Panc1 (cell line): ENCODE results near the gene DNAJB13. TPM values are rescaled to one million over a fixed set of nuclear protein-coding genes. Genes with fewer than 3 reads are reported as not detected.

Source experiments
- ATAC-seq: fragments of 200-7000 bp; cut with Tn5 transposase; 2 replicates; pipeline ENCODE4 v1.9.1; 2020; ENCODE audit warnings: mild to moderate bottlenecking, moderate library complexity
- BruUV-seq: library from RNA; stranded (reverse); fragments of 400-500 nt; replicated peaks from 2 replicates; lab custom pipeline; 2021; lab: Mats Ljungman, UMichigan
- CTCF ChIA-PET: fragments of 300-600 bp; sonication (Branson Sonifier 250); formaldehyde crosslinking; loops from one replicate; lab custom pipeline; 2022; ENCODE audit warnings: antibody characterized with exemption; lab: Charles Lee
- POLR2A ChIA-PET: fragments of 300-600 bp; sonication (Branson Sonifier 250); formaldehyde crosslinking; loops from one replicate; lab custom pipeline; 2022; ENCODE audit warnings: antibody characterized with exemption; lab: Charles Lee
- DNase-seq: peaks from one replicate; pipeline ENCODE4 v3.0.0-alpha.2; 2010; ENCODE audit warnings: low read depth, low spot score
- H3K27ac ChIP-seq: 2 replicates; pipeline ENCODE4 v1.5.1; 2011; ENCODE audit warnings: mild to moderate bottlenecking, low read length, inconsistent platforms
- H3K27me3 ChIP-seq: fragments of 200-500 bp; sonication (Bioruptor generic); 2 replicates; pipeline ENCODE4 v1.6.0; 2014; ENCODE audit warnings: low read length, inconsistent platforms; ENCODE audit not compliant: control insufficient read depth, insufficient read depth
- H3K36me3 ChIP-seq: fragments of 200-500 bp; sonication (Bioruptor generic); 2 replicates; pipeline ENCODE4 v1.5.1; 2014; ENCODE audit warnings: inconsistent platforms, mild to moderate bottlenecking, low read length, moderate library complexity; ENCODE audit not compliant: control insufficient read depth, insufficient read depth
- H3K4me1 ChIP-seq: 2 replicates; pipeline ENCODE4 v1.5.1; 2011; ENCODE audit warnings: inconsistent platforms, mild to moderate bottlenecking, low read length, moderate library complexity; ENCODE audit not compliant: control insufficient read depth, insufficient read depth
- H3K4me3 ChIP-seq, 2 experiments: 2 replicates each; pipeline ENCODE4 v1.5.1; 2011 to 2012; ENCODE audit warnings: low read depth in 2 of 2, low read length in 2 of 2, mild to moderate bottlenecking in 2 of 2, inconsistent platforms in 1 of 2, moderate library complexity in 1 of 2
- H3K9me3 ChIP-seq: fragments of 200-500 bp; sonication (Bioruptor generic); 2 replicates; pipeline ENCODE4 v1.5.1; 2014; ENCODE audit warnings: low read depth, mild to moderate bottlenecking, inconsistent platforms, low read length, moderate library complexity; ENCODE audit not compliant: control insufficient read depth, insufficient read depth
- POLR2AphosphoS5 ChIP-seq: IDR thresholded peaks from 2 replicates; pipeline ENCODE4 v1.6.1; 2012; ENCODE audit warnings: mild to moderate bottlenecking, low read depth, low read length, moderate library complexity
- SIN3A ChIP-seq: IDR thresholded peaks from 2 replicates; pipeline ENCODE4 v1.6.1; 2012; ENCODE audit warnings: low read depth, mild to moderate bottlenecking, low read length, moderate library complexity, borderline replicate concordance; ENCODE audit not compliant: insufficient read depth
- TCF7L2 ChIP-seq: IDR thresholded peaks from 2 replicates; pipeline ENCODE4 v1.6.1; 2011; ENCODE audit warnings: mild to moderate bottlenecking, low read depth, low read length, inconsistent platforms
- in situ Hi-C: cut with HindIII; loops from 2 replicates; pipeline ENCODE4 v1.10.0; 2016; ENCODE audit warnings: low sequenced_read_pairs, low pct_unique_long_range_greater_than_20kb
- intact Hi-C: fragments of 100-400 bp; cut with micrococcal nuclease; formaldehyde crosslinking; loops from one replicate; pipeline ENCODE4 v1.10.0; 2022; ENCODE audit not compliant: unreplicated experiment
- total RNA-seq: library from RNA; stranded (reverse); gene quantifications from one replicate; pipeline ENCODE4 v1.2.1, GENCODE V29; 2021; ENCODE audit not compliant: unreplicated experiment
- TF ChIP-seq, protein P1 (sequence below), 2 experiments: IDR thresholded peaks; 2 replicates each; pipeline ENCODE4 v1.6.1; 2011 to 2012; ENCODE audit warnings: low read depth in 2 of 2, control low read depth in 1 of 2, low read length in 1 of 2, mild to moderate bottlenecking in 1 of 2, moderate library complexity in 1 of 2; ENCODE audit not compliant: insufficient read depth in 1 of 2
- TF ChIP-seq, protein P2 (sequence below): fragments of 450-650 bp; IDR thresholded peaks from 2 replicates; pipeline ENCODE4 v1.5.1; 2017; ENCODE audit warnings: mild to moderate bottlenecking

Gene DNAJB13
- total RNA-seq, 1 experiment from 2014 or later = not detected

DNA sequence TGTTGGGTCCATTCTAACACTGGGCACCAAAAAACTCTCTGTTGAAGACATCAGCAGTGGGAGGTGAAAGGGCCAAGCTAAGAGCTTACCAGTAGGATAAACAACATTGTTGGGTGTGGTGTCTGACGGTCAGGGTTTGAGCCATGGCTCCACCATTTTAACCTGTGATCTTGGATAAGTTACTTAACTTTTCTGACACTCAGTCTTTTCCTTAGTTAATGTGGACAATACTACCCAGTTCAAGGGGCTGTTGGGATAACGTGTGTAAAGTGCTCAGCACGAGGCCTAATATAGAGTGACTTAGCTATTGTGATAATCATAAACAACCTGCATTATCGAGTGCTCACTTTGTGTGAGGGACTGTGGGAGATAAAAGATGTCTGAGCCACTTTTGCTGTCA lies 52.0 kb downstream of the DNAJB13 start:
- intact Hi-C loops = no loop called here
- POLR2A ChIA-PET = no interaction called here
- no TSS peak for BruUV-seq
- Histone ChIP-seq H3K4me3 (no peak overlapping the region), H3K27ac (no peak overlapping the region), H3K4me1 (no peaks in the 10 kb centered on the region), H3K27me3 (no peaks in the 10 kb centered on the region), H3K9me3 (no peaks in the 10 kb centered on the region), H3K36me3 (no peaks in the 10 kb centered on the region)
- no peak for TF ChIP-seq TCF7L2
- DNase-seq (no peak), ATAC-seq (no peak)
- CTCF ChIA-PET = no interaction called here
- in situ Hi-C loops = no loop called here

DNA sequence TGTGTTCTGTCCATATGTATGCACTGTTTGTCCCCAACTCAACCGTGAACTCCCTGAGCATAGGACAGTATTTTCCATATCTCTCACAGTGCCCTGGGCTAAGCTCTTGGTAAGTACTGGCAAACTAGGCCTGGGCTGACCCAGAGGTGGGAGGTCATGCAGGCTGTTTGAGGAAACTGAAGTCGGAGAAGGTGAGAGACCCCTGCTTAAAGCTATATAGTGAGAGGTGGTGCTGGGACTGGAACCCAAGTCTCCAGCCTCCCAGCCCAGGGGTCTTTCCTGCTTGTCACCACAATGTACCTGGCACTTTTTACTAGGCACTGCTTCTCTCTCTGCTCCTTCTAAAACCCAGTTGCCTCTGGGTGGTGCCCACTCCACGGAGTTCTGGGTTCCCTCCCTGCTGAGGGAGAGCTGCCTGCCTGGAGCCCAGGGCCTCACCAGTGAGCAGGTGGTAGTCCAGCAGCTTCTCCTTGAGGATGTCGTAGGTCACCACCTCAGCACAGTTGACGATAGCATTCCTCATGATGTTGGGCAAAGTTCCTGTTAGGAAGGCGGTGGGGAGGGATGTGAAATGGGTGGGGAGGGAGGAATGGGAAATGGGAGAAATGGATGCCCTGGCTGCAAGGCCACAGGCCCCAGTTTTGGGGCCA lies 53.3 kb downstream of the DNAJB13 start:
- in situ Hi-C loops = no loop called here
- no TSS peak for BruUV-seq
- POLR2A ChIA-PET = no interaction called here

More for the DNA sequence above, 53.3 kb downstream of the DNAJB13 start:
- DNase-seq (no peak), ATAC-seq (no peak)
- Histone ChIP-seq H3K4me3 (no peak overlapping the region), H3K27ac (no peak overlapping the region), H3K4me1 (no peaks in the 10 kb centered on the region), H3K36me3 (no peaks in the 10 kb centered on the region), H3K27me3 (no peaks in the 10 kb centered on the region), H3K9me3 (no peaks in the 10 kb centered on the region)
- CTCF ChIA-PET = no interaction called here
- intact Hi-C loops = no loop called here
- no peak for TF ChIP-seq SIN3A
- TF ChIP-seq TCF7L2 = no peak
- TF ChIP-seq, protein P1, sequence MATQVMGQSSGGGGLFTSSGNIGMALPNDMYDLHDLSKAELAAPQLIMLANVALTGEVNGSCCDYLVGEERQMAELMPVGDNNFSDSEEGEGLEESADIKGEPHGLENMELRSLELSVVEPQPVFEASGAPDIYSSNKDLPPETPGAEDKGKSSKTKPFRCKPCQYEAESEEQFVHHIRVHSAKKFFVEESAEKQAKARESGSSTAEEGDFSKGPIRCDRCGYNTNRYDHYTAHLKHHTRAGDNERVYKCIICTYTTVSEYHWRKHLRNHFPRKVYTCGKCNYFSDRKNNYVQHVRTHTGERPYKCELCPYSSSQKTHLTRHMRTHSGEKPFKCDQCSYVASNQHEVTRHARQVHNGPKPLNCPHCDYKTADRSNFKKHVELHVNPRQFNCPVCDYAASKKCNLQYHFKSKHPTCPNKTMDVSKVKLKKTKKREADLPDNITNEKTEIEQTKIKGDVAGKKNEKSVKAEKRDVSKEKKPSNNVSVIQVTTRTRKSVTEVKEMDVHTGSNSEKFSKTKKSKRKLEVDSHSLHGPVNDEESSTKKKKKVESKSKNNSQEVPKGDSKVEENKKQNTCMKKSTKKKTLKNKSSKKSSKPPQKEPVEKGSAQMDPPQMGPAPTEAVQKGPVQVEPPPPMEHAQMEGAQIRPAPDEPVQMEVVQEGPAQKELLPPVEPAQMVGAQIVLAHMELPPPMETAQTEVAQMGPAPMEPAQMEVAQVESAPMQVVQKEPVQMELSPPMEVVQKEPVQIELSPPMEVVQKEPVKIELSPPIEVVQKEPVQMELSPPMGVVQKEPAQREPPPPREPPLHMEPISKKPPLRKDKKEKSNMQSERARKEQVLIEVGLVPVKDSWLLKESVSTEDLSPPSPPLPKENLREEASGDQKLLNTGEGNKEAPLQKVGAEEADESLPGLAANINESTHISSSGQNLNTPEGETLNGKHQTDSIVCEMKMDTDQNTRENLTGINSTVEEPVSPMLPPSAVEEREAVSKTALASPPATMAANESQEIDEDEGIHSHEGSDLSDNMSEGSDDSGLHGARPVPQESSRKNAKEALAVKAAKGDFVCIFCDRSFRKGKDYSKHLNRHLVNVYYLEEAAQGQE (IDR thresholded peaks at IDR 0.05; ENCODE audit: insufficient read depth in 1 of 2, low read depth in 2 of 2, low read length in 1 of 2) = no peak
- TF ChIP-seq, protein P2, sequence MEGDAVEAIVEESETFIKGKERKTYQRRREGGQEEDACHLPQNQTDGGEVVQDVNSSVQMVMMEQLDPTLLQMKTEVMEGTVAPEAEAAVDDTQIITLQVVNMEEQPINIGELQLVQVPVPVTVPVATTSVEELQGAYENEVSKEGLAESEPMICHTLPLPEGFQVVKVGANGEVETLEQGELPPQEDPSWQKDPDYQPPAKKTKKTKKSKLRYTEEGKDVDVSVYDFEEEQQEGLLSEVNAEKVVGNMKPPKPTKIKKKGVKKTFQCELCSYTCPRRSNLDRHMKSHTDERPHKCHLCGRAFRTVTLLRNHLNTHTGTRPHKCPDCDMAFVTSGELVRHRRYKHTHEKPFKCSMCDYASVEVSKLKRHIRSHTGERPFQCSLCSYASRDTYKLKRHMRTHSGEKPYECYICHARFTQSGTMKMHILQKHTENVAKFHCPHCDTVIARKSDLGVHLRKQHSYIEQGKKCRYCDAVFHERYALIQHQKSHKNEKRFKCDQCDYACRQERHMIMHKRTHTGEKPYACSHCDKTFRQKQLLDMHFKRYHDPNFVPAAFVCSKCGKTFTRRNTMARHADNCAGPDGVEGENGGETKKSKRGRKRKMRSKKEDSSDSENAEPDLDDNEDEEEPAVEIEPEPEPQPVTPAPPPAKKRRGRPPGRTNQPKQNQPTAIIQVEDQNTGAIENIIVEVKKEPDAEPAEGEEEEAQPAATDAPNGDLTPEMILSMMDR = no peak
- TF ChIP-seq POLR2AphosphoS5 = no peak
